HepG2 (cell line): ENCODE data around the gene CDV3. TPM values are rescaled to one million over a fixed set of nuclear protein-coding genes. Genes with fewer than 3 reads are reported as not detected.

ENCODE experiments used
- ASH2L ChIP-seq: fragments of 300-600, 200-600 bp; sonication (generic); IDR thresholded peaks from 2 replicates; pipeline ENCODE4 v1.7.0; 2017; ENCODE audit warnings: low read depth, mild to moderate bottlenecking, moderate library complexity, mixed read lengths, low read length; ENCODE audit not compliant: insufficient read length
- CEBPZ ChIP-seq: IDR thresholded peaks from 2 replicates; pipeline ENCODE4 v1.6.1; 2012; ENCODE audit warnings: low read length, improper control_type of control experiment
- EHMT2 ChIP-seq: fragments of 200-600 bp; sonication (generic); IDR thresholded peaks from 2 replicates; pipeline ENCODE4 v1.7.0; 2017; ENCODE audit warnings: antibody characterized with exemption, low read depth, low read length, borderline replicate concordance
- FOXA3 ChIP-seq: IDR thresholded peaks from 2 replicates; pipeline ENCODE4 v1.6.1; 2016; ENCODE audit warnings: missing genetic modification reagents, missing compliant biosample characterization
- GLI4 ChIP-seq: sonication (generic); formaldehyde crosslinking; IDR thresholded peaks from 2 replicates; pipeline ENCODE4 v1.5.1; 2020; ENCODE audit warnings: missing genetic modification reagents, mild to moderate bottlenecking, moderate library complexity, borderline replicate concordance
- HNF4G ChIP-seq, 2 experiments: sonication (generic) in 1 of 2; formaldehyde crosslinking in 1 of 2; IDR thresholded peaks; 2 replicates each; pipeline versions ENCODE4 v1.4.0 to v1.6.1; 2011 to 2020; ENCODE audit warnings: borderline replicate concordance in 2 of 2, low read depth in 2 of 2, mild to moderate bottlenecking in 2 of 2, low read length in 1 of 2, missing genetic modification reagents in 1 of 2, moderate library complexity in 1 of 2
- JARID2 ChIP-seq: sonication (generic); formaldehyde crosslinking; IDR thresholded peaks from 2 replicates; pipeline ENCODE4 v1.8.1; 2023; ENCODE audit warnings: missing genetic modification reagents, inconsistent platforms; ENCODE audit not compliant: insufficient replicate concordance
- RFX1 ChIP-seq: fragments of 450-650 bp; IDR thresholded peaks from 2 replicates; pipeline ENCODE4 v1.6.1; 2017
- SIN3B ChIP-seq: fragments of 150-350 bp; IDR thresholded peaks from 2 replicates; pipeline ENCODE4 v1.6.1; 2014; ENCODE audit warnings: low read length
- ZKSCAN5 ChIP-seq: sonication (generic); formaldehyde crosslinking; IDR thresholded peaks from 2 replicates; pipeline ENCODE4 v1.5.1; 2020; ENCODE audit warnings: mild to moderate bottlenecking, missing genetic modification reagents
- ZNF331 ChIP-seq: sonication (generic); formaldehyde crosslinking; IDR thresholded peaks from 2 replicates; pipeline ENCODE4 v1.4.0; 2020; ENCODE audit warnings: missing genetic modification reagents
- ZNF350 ChIP-seq: sonication (generic); formaldehyde crosslinking; IDR thresholded peaks from 2 replicates; pipeline ENCODE4 v1.4.0; 2020; ENCODE audit warnings: mild to moderate bottlenecking, low read depth, missing genetic modification reagents, borderline replicate concordance
- ZNF646 ChIP-seq: sonication (generic); formaldehyde crosslinking; IDR thresholded peaks from 2 replicates; pipeline ENCODE4 v1.9.0; 2021; ENCODE audit warnings: mild to moderate bottlenecking, missing genetic modification reagents
- ZNF770 ChIP-seq: sonication (generic); formaldehyde crosslinking; IDR thresholded peaks from 2 replicates; pipeline ENCODE4 v1.5.0; 2020; ENCODE audit warnings: mild to moderate bottlenecking, missing genetic modification reagents
- ZSCAN21 ChIP-seq: sonication (generic); formaldehyde crosslinking; IDR thresholded peaks from 2 replicates; pipeline ENCODE4 v1.8.0; 2022; ENCODE audit warnings: mild to moderate bottlenecking, missing genetic modification reagents, moderate library complexity, borderline replicate concordance
- ZSCAN31 ChIP-seq: sonication (generic); formaldehyde crosslinking; IDR thresholded peaks from 2 replicates; pipeline ENCODE4 v1.5.0; 2020; ENCODE audit warnings: low read depth, mild to moderate bottlenecking, missing genetic modification reagents
- polyA plus RNA-seq, 8 experiments: library from polyadenylated mRNA; depleted of rRNA in 3 of 8; stranded (reverse) in 7 of 8; unstranded in 1 of 8; fragments of >200 nt; fragmentation: Illumina TruSeq in 4 of 8; extraction: Trizol in 4 of 8; gene quantifications; 2 replicates each; pipeline versions ENCODE4 v1.2.1 to v1.2.3, GENCODE V29; 2011 to 2016; ENCODE audit warnings: low read depth in 4 of 8, missing spikeins in 1 of 8, mixed read lengths in 1 of 8; ENCODE audit not compliant: insufficient read depth in 1 of 8
- total RNA-seq, 5 experiments: library from RNA; depleted of rRNA; stranded (reverse); fragments of >200 nt; fragmentation: Illumina TruSeq; extraction: Trizol; gene quantifications; 2 replicates each; pipeline ENCODE4 v1.2.3, GENCODE V29; 2016; ENCODE audit warnings: low read depth in 1 of 5

CDV3 gene
- total and polyA plus RNA-seq, 2 of the 13 experiments (the other 11 are each of a cell fraction or from before 2014, with no cell fraction given) = 46.6 to 145 TPM

DNA sequence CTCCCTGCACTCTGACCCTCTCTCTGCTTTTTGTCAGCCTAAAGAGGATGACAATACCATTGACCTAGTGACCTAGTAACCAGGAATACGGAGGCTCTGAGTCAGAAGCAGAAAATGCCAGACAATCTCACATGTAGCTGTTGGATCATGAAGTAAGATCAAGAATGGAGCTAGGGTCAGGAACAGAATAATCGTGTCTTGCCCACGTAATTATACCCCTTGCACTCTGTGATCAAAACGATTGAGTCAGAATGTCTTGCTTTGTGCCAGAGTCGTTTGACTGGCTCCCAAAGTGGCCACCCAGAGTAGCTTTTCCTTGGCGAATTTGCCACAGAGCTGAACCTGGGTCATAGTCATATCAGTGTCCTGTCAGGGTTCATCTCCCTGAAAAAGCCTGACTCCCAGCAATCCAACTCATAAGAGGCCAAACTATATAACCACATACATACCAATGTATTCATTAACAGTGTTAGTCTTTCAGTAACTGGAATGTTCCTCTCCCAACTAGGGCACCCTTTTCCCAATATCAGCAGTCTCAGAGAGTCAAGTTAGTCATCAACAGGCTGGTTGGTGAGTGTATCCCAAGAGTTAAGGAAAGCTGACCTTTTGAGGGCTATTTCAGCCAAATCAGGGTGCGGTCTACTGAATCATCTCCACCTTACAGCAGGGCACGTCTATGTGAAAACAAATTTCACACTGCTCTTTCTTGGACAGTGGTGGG lies 5.0 kb upstream of the CDV3 start (continued):
- no peak for TF ChIP-seq HNF4G (IDR thresholded peaks at IDR 0.05; ENCODE audit: borderline replicate concordance, low read depth, low read length)
- no peak for TF ChIP-seq HNF4G (CRISPR knock-in tag; IDR thresholded peaks at IDR 0.05; ENCODE audit: borderline replicate concordance, low read depth)
- TF ChIP-seq CEBPZ = no peak
- no peak for TF ChIP-seq FOXA3 (CRISPR knock-in tag)
- TF ChIP-seq ZNF646 (CRISPR knock-in tag) = no peak
- no peak for TF ChIP-seq ZNF331 (CRISPR knock-in tag)
- no peak for TF ChIP-seq RFX1
- no peak for TF ChIP-seq ZKSCAN5 (CRISPR knock-in tag)
- no peak for TF ChIP-seq ZNF770
- no peak for TF ChIP-seq ZSCAN21 (CRISPR knock-in tag)
- TF ChIP-seq JARID2 = no peak
- TF ChIP-seq ASH2L = no peak
- no peak for TF ChIP-seq SIN3B
- no peak for TF ChIP-seq GLI4
- TF ChIP-seq ZNF350 (CRISPR knock-in tag) = no peak
- TF ChIP-seq EHMT2 = no peak
- TF ChIP-seq ZSCAN31 = no peak
